GM21381 (cell line): ENCODE data around the gene LRRC28.

ENCODE experiments used
- ATAC-seq: cut with Tn5 transposase; IDR thresholded peaks from one replicate; pipeline ENCODE4 v1.9.1; 2021; ENCODE audit warnings: mild to moderate bottlenecking, moderate library complexity; ENCODE audit not compliant: unreplicated experiment

Gene LRRC28

GRCh38 chr15:99433026-99433756, 181.9 kb downstream of the LRRC28 start:
- peak; percentile 52 for ATAC-seq

- no peak for ATAC-seq
Measured at GRCh38 chr15:99433757-99434450, 182.6 kb downstream of the LRRC28 start.

GRCh38 chr15:99434506-99435112, 183.3 kb downstream of the LRRC28 start:
- no peak for ATAC-seq

GRCh38 chr15:99435113-99435695, 183.9 kb downstream of the LRRC28 start:
- no peak for ATAC-seq

- no peak for ATAC-seq
Measured at GRCh38 chr15:99435877-99436541, 184.7 kb downstream of the LRRC28 start.

GRCh38 chr15:99436542-99437314, 185.4 kb downstream of the LRRC28 start:
- no peak for ATAC-seq

- no peak for ATAC-seq
Measured at GRCh38 chr15:99437315-99438223, 186.3 kb downstream of the LRRC28 start.

- no peak for ATAC-seq
Measured at GRCh38 chr15:99438224-99438585, 186.9 kb downstream of the LRRC28 start.

- no peak for ATAC-seq
Measured at GRCh38 chr15:99438691-99439523, 187.6 kb downstream of the LRRC28 start.

GRCh38 chr15:99439524-99439835, 188.2 kb downstream of the LRRC28 start:
- ATAC-seq, result no peak

GRCh38 chr15:99440029-99440428, 188.7 kb downstream of the LRRC28 start:
- ATAC-seq, result no peak
